ENCODE data around the gene TMPRSS11B.

TMPRSS11B gene

DNA sequence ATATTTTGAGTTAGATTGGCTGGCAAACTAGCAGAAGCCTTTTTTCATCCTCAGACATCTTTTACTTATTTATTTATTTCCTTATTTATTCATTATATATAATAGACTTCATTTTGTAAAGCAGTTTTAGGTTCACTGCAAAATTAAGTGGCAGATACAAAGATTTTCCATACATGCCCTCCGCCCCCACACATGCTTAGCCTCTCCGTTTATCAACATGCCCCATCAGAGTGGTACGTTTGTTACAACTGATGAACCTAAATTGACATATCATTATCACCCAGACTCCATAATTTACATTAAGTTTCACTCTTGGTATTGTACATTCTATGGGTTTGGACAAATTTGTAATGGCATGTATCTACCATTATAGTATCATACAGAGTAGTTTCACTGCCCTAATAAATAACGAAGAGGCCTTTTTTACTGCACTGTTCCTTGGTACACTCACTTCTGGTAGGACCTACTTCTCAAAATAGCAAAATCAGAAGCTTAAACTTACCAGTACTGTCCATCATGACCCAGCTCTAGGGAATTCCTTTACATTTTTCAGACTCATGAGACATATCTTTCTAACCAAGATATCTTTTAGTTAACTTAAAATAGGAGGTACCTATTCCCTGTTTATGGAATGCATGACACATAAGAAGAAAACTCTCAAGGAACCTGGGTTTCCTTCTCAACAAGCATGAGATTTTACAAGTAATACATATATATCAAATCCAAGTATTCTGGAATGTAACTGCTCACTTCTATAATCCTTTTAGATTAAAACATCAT is 4.8 kb upstream of the TMPRSS11B start:
- no peaks in the 10 kb centered on the region for H3K27me3 ChIP-seq (ENCODE audit: insufficient read depth, poor library complexity, severe bottlenecking)
- H3K4me3 ChIP-seq (replicated peaks; ENCODE audit: insufficient read depth, low read length), result no peak overlapping the region
- TF ChIP-seq SPI1 (IDR thresholded peaks at IDR 0.05; ENCODE audit: borderline replicate concordance, low read depth) (no peak), GABPA (IDR thresholded peaks at IDR 0.05; ENCODE audit: low read depth) (no peak), POLR2AphosphoS5 (IDR thresholded peaks at IDR 0.05; ENCODE audit: low read depth) (no peak)
- TF ChIP-seq, protein P1, sequence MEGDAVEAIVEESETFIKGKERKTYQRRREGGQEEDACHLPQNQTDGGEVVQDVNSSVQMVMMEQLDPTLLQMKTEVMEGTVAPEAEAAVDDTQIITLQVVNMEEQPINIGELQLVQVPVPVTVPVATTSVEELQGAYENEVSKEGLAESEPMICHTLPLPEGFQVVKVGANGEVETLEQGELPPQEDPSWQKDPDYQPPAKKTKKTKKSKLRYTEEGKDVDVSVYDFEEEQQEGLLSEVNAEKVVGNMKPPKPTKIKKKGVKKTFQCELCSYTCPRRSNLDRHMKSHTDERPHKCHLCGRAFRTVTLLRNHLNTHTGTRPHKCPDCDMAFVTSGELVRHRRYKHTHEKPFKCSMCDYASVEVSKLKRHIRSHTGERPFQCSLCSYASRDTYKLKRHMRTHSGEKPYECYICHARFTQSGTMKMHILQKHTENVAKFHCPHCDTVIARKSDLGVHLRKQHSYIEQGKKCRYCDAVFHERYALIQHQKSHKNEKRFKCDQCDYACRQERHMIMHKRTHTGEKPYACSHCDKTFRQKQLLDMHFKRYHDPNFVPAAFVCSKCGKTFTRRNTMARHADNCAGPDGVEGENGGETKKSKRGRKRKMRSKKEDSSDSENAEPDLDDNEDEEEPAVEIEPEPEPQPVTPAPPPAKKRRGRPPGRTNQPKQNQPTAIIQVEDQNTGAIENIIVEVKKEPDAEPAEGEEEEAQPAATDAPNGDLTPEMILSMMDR (IDR thresholded peaks at IDR 0.05; ENCODE audit: insufficient read depth, low read length), result no peak
- TF ChIP-seq, protein P2, sequence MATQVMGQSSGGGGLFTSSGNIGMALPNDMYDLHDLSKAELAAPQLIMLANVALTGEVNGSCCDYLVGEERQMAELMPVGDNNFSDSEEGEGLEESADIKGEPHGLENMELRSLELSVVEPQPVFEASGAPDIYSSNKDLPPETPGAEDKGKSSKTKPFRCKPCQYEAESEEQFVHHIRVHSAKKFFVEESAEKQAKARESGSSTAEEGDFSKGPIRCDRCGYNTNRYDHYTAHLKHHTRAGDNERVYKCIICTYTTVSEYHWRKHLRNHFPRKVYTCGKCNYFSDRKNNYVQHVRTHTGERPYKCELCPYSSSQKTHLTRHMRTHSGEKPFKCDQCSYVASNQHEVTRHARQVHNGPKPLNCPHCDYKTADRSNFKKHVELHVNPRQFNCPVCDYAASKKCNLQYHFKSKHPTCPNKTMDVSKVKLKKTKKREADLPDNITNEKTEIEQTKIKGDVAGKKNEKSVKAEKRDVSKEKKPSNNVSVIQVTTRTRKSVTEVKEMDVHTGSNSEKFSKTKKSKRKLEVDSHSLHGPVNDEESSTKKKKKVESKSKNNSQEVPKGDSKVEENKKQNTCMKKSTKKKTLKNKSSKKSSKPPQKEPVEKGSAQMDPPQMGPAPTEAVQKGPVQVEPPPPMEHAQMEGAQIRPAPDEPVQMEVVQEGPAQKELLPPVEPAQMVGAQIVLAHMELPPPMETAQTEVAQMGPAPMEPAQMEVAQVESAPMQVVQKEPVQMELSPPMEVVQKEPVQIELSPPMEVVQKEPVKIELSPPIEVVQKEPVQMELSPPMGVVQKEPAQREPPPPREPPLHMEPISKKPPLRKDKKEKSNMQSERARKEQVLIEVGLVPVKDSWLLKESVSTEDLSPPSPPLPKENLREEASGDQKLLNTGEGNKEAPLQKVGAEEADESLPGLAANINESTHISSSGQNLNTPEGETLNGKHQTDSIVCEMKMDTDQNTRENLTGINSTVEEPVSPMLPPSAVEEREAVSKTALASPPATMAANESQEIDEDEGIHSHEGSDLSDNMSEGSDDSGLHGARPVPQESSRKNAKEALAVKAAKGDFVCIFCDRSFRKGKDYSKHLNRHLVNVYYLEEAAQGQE (IDR thresholded peaks at IDR 0.05; ENCODE audit: insufficient replicate concordance, low read depth), result no peak
- H3K27ac ChIP-seq (replicated peaks), result no peak overlapping the region
- no peak for DNase-seq (ENCODE audit: low read depth in 1 of 2, low spot score in 1 of 2)

DNA sequence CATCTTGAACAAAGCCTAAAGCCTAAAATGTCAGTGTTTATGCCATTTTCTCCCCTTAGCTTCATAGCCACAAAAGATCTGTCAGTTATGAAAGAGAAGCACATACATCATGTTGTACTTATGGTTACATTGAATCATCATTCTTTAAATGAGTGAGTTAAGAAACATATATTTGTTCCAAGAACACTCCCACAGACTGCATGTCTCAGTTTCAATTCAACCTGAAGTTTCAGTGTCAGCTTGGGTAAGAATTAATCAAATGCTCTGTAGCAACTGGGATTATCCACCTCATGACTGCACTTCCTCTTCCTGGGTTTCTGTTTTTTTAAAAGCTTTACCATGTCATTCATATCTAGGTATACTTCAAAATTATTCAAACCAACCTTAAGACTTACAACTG is 3.9 kb upstream of the TMPRSS11B start:
- no peak overlapping the region for H3K4me3 ChIP-seq (replicated peaks; ENCODE audit: insufficient read depth, low read length)

DNA sequence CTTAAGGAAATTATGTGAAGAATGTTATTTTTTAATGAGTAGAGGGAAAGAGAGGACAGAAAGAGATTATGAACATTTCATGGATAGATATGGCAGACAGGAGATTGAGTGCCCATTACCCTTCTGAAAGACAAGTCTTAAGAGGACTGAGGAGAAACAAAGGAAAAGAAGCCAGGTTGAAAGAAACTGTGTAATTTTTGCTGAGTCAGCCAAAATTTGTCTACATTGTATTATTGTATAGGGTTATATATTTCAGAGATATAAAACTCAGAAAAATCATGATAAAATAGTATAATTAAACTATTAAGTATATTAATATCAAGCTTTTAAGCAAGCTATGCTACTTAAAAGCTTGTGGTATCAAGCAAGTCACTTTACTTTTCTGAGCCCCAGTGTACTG is 4.9 kb downstream of the TMPRSS11B start:
- Histone ChIP-seq H3K4me3 (replicated peaks; ENCODE audit: insufficient read depth, low read length) (no peak overlapping the region), H3K27ac (replicated peaks) (no peak overlapping the region), H3K27me3 (ENCODE audit: insufficient read depth, poor library complexity, severe bottlenecking) (no peaks in the 10 kb centered on the region)
- TF ChIP-seq POLR2AphosphoS5 (IDR thresholded peaks at IDR 0.05; ENCODE audit: low read depth), result no peak
- TF ChIP-seq, protein P1 (IDR thresholded peaks at IDR 0.05; ENCODE audit: insufficient read depth, low read length), result no peak
- TF ChIP-seq SPI1 (IDR thresholded peaks at IDR 0.05; ENCODE audit: borderline replicate concordance, low read depth), result no peak
- TF ChIP-seq GABPA (IDR thresholded peaks at IDR 0.05; ENCODE audit: low read depth), result no peak
- no peak for DNase-seq (ENCODE audit: low read depth in 1 of 2, low spot score in 1 of 2)

More for the DNA sequence above, 3.9 kb upstream of the TMPRSS11B start:
- H3K27me3 ChIP-seq (ENCODE audit: insufficient read depth, poor library complexity, severe bottlenecking), result no peaks in the 10 kb centered on the region
- H3K27ac ChIP-seq (replicated peaks), result no peak overlapping the region
- no peak for DNase-seq (ENCODE audit: low read depth in 1 of 2, low spot score in 1 of 2)
- TF ChIP-seq GABPA (IDR thresholded peaks at IDR 0.05; ENCODE audit: low read depth), result no peak
- peak; percentile 92 for TF ChIP-seq SPI1 (IDR thresholded peaks at IDR 0.05; ENCODE audit: borderline replicate concordance, low read depth)
- TF ChIP-seq, protein P1 (IDR thresholded peaks at IDR 0.05; ENCODE audit: insufficient read depth, low read length), result no peak
- TF ChIP-seq POLR2AphosphoS5 (IDR thresholded peaks at IDR 0.05; ENCODE audit: low read depth), result no peak

DNA sequence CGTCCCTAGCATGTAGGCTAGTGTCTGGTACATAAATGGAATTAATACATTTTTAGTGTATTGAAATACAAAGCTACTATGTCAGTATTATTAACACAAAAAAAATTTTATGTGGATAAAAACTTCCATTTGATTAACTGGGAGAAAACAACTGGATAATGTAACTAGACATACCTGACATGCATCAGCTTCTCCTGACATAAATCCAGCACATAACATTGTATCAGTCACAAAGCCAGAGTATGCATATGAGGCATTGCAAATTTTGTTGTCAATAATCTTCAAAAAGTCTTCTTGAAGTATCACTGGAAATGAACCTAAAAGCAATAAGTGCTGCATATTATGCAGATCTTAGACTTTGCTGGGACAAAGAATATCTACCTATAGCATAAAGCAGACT is 16.9 kb downstream of the TMPRSS11B start:
- Histone ChIP-seq H3K4me3 (replicated peaks; ENCODE audit: insufficient read depth, low read length) (no peak overlapping the region), H3K27ac (replicated peaks) (no peak overlapping the region), H3K27me3 (ENCODE audit: insufficient read depth, poor library complexity, severe bottlenecking) (no peaks in the 10 kb centered on the region)
- no peak for TF ChIP-seq POLR2AphosphoS5 (IDR thresholded peaks at IDR 0.05; ENCODE audit: low read depth)
- TF ChIP-seq GABPA (IDR thresholded peaks at IDR 0.05; ENCODE audit: low read depth), result no peak
- no peak for TF ChIP-seq SPI1 (IDR thresholded peaks at IDR 0.05; ENCODE audit: borderline replicate concordance, low read depth)
- TF ChIP-seq, protein P1 (IDR thresholded peaks at IDR 0.05; ENCODE audit: insufficient read depth, low read length), result no peak
- no peak for DNase-seq (ENCODE audit: low read depth in 1 of 2, low spot score in 1 of 2)

Data from HL-60 (cell line).